ENCODE results near the gene PPP2R3A. TPM values are rescaled to one million over a fixed set of nuclear protein-coding genes. Genes with fewer than 3 reads are reported as not detected.

PPP2R3A gene
- total RNA-seq, 2 donors from 2014 or later: 9.0 to 25.9 TPM

DNA sequence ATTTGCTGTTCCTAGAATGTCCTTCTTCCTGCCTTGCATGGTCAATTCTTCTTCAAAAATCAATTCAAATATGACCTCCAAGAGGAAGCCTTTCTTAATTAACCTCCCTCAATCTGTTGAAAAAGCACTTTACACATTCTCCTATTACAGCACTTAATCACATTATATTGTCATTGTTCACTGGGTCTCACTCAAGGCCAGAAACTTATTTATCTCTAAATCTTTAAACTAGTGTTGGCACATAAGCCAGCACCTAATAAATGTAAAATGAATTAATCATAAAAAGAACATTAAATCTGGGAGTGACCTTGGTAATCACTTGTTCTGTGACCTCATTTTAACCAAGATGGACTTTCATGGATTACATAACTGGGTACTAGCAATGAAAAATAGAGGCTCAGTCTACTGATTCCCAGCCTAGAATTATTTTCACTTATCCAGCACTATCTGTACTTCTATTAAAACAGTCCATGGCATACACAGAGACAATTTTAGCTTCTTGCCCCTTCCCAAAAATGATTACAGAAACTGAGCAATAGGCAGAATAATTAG, 208.5 kb downstream of the PPP2R3A start:
- Histone ChIP-seq H3K27me3 (replicated peaks; ENCODE audit: insufficient read depth) (no peaks in the 10 kb centered on the region), H3K9me3 (no peaks in the 10 kb centered on the region), H3K4me1 (replicated peaks) (no peaks in the 10 kb centered on the region), H3K27ac (no peak overlapping the region), H3K4me3 (no peak overlapping the region), H3K36me3 (no peaks in the 10 kb centered on the region)
- intact Hi-C loops (cut with DNase I): no loop called here
- no peak for TF ChIP-seq POLR2AphosphoS5 (IDR thresholded peaks at IDR 0.05)
- TF ChIP-seq POLR2A (IDR thresholded peaks at IDR 0.05): no peak
- TF ChIP-seq, protein P1, sequence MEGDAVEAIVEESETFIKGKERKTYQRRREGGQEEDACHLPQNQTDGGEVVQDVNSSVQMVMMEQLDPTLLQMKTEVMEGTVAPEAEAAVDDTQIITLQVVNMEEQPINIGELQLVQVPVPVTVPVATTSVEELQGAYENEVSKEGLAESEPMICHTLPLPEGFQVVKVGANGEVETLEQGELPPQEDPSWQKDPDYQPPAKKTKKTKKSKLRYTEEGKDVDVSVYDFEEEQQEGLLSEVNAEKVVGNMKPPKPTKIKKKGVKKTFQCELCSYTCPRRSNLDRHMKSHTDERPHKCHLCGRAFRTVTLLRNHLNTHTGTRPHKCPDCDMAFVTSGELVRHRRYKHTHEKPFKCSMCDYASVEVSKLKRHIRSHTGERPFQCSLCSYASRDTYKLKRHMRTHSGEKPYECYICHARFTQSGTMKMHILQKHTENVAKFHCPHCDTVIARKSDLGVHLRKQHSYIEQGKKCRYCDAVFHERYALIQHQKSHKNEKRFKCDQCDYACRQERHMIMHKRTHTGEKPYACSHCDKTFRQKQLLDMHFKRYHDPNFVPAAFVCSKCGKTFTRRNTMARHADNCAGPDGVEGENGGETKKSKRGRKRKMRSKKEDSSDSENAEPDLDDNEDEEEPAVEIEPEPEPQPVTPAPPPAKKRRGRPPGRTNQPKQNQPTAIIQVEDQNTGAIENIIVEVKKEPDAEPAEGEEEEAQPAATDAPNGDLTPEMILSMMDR (IDR thresholded peaks at IDR 0.05): no peak
- no peak for DNase-seq (ENCODE audit: low spot score)

DNA sequence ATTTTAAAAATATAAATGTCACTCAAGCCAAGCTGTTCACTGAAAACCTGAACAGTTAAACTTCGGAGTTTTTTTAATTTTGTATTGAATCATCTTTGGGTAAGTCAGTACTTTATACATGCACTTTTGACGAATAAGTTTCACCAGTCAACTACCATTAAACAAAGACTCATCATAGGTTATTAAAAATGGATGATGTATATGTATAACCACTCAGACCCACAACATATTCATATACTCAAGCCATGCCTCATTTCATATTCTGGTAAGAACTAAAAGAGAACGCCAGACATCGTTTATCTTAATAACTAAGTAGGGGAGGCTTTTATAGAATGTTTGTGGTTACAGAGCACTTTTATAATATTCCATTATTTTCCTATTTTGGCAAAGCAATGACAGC, 212.3 kb downstream of the PPP2R3A start:
- no peak overlapping the region for H3K27ac ChIP-seq
- H3K4me3 ChIP-seq: no peak overlapping the region
- no peaks in the 10 kb centered on the region for H3K9me3 ChIP-seq
- no peaks in the 10 kb centered on the region for H3K36me3 ChIP-seq
- no peaks in the 10 kb centered on the region for H3K4me1 ChIP-seq (replicated peaks)
- intact Hi-C loops (cut with DNase I): no loop called here
- WGBS: 37% methylated on average over 4 of the region's 4 CpGs
- H3K27me3 ChIP-seq (replicated peaks; ENCODE audit: insufficient read depth): no peaks in the 10 kb centered on the region
- no peak for DNase-seq (ENCODE audit: low spot score)
- no peak for TF ChIP-seq POLR2AphosphoS5 (IDR thresholded peaks at IDR 0.05)
- TF ChIP-seq POLR2A (IDR thresholded peaks at IDR 0.05): no peak
- TF ChIP-seq, protein P1 (IDR thresholded peaks at IDR 0.05): no peak

DNA sequence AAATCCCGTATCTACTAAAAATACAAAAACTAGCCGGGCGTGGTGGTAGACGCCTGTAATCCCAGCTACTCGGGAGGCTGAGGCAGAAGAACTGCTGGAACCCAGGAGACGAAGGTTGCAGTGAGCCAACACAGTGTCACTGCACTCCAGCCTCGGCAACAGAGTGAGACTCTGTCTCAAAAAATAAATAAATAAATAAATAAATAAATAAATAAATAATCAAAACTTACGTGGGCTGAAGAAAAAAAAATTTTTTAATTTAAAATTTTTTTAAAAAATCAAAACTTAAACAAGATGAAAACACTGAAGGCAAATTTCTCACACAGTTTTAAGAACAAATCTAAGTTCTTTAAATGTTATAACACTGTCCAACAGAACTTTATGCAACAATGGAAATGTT, 216.2 kb downstream of the PPP2R3A start:
- Histone ChIP-seq H3K36me3 (no peaks in the 10 kb centered on the region), H3K27ac (no peak overlapping the region), H3K4me1 (replicated peaks) (no peaks in the 10 kb centered on the region), H3K9me3 (no peaks in the 10 kb centered on the region), H3K27me3 (replicated peaks; ENCODE audit: insufficient read depth) (no peaks in the 10 kb centered on the region), H3K4me3 (no peak overlapping the region)
- intact Hi-C loops (cut with DNase I): no loop called here
- 95% methylated on average over 8 of the region's 8 CpGs for WGBS
- DNase-seq (ENCODE audit: low spot score): no peak
- TF ChIP-seq POLR2AphosphoS5 (IDR thresholded peaks at IDR 0.05): no peak
- TF ChIP-seq POLR2A (IDR thresholded peaks at IDR 0.05): no peak
- TF ChIP-seq, protein P1 (IDR thresholded peaks at IDR 0.05): no peak

DNA sequence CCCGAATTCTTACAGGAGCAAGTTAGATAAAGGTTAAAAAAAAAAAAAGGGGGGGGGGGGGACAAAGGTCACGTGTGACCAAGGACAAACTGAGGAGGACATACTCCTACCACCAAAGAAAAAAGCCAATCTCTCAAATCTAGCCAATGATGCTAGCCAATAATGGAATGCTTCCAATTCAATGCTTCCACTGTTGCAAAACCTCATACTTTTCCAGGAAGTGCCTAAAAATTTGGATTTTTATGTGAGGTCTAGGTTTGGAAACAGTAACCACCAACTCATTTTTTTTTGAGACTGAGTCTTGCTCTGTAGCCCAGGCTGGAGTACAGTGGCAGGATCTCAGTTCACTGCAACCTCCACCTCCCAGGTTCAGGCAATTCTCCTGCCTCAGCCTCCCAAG, 219.2 kb downstream of the PPP2R3A start:
- no peaks in the 10 kb centered on the region for H3K4me1 ChIP-seq (replicated peaks)
- DNase-seq (ENCODE audit: low spot score): no peak
- no peak overlapping the region for H3K4me3 ChIP-seq
- no peaks in the 10 kb centered on the region for H3K36me3 ChIP-seq
- no peak overlapping the region for H3K27ac ChIP-seq
- 80% methylated on average over 2 of the region's 2 CpGs for WGBS
- TF ChIP-seq POLR2AphosphoS5 (IDR thresholded peaks at IDR 0.05) (no peak), POLR2A (IDR thresholded peaks at IDR 0.05) (no peak)
- TF ChIP-seq, protein P1 (IDR thresholded peaks at IDR 0.05): no peak
- no peaks in the 10 kb centered on the region for H3K27me3 ChIP-seq (replicated peaks; ENCODE audit: insufficient read depth)
- no peaks in the 10 kb centered on the region for H3K9me3 ChIP-seq
- intact Hi-C loops (cut with DNase I): no loop called here

DNA sequence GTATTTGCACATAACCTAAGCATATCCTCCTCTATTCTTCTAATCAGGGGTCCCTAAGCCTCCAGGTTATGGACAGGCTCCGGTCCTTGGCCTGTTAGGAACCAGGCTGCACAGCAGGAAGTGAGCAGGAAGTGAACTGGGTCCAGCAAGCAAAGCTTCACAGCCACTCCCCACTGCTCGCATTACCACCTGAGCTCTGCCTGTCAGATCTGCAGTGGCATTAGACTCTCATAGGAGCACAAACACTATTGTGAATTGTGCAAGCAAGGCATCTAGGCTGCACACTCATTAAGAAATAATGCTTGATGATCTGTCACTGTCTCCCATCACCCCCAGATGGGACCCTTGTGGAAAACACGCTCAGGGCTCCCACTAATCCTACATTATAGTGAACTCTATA, 220.8 kb downstream of the PPP2R3A start:
- Histone ChIP-seq H3K27ac (no peak overlapping the region), H3K9me3 (no peaks in the 10 kb centered on the region), H3K4me1 (replicated peaks) (no peaks in the 10 kb centered on the region), H3K36me3 (no peaks in the 10 kb centered on the region), H3K27me3 (replicated peaks; ENCODE audit: insufficient read depth) (no peaks in the 10 kb centered on the region), H3K4me3 (no peak overlapping the region)
- DNase-seq (ENCODE audit: low spot score): no peak
- 69% methylated on average over 3 of the region's 3 CpGs for WGBS
- no peak for TF ChIP-seq POLR2AphosphoS5 (IDR thresholded peaks at IDR 0.05)
- TF ChIP-seq, protein P1 (IDR thresholded peaks at IDR 0.05): no peak
- TF ChIP-seq POLR2A (IDR thresholded peaks at IDR 0.05): no peak
- intact Hi-C loops (cut with DNase I): no loop called here

Measured in prostate gland (tissue), 2 donors.